Neuronal stem cell (in vitro differentiated cells): ENCODE results near the gene MXRA5. TPM values are rescaled to one million over a fixed set of nuclear protein-coding genes. Genes with fewer than 3 reads are reported as not detected.

Experiments used
- DNase-seq: peaks from one replicate; pipeline ENCODE4 v3.0.0-alpha.2; 2013; ENCODE audit warnings: low spot score
- H2AFZ ChIP-seq: one replicate; pipeline ENCODE4 v1.6.1; 2013; ENCODE audit warnings: mild to moderate bottlenecking, low read length, inconsistent platforms
- H2AK5ac ChIP-seq: 2 replicates; pipeline ENCODE4 v1.6.1; 2013; ENCODE audit warnings: low read depth, mild to moderate bottlenecking, inconsistent platforms, low read length, moderate library complexity, mixed read lengths
- H2BK120ac ChIP-seq: 2 replicates; pipeline ENCODE4 v1.6.1; 2013; ENCODE audit warnings: low read depth, mild to moderate bottlenecking, inconsistent platforms, low read length, moderate library complexity, mixed read lengths
- H2BK12ac ChIP-seq: one replicate; pipeline ENCODE4 v1.6.1; 2013; ENCODE audit warnings: low read length, inconsistent platforms
- H2BK15ac ChIP-seq: 2 replicates; pipeline ENCODE4 v1.6.1; 2013; ENCODE audit warnings: mild to moderate bottlenecking, low read length, inconsistent platforms, mixed read lengths
- H2BK5ac ChIP-seq: one replicate; pipeline ENCODE4 v1.6.1; 2013; ENCODE audit warnings: inconsistent platforms, mild to moderate bottlenecking, low read length, moderate library complexity
- H3K14ac ChIP-seq: one replicate; pipeline ENCODE4 v1.6.1; 2013; ENCODE audit warnings: low read length, inconsistent platforms
- H3K18ac ChIP-seq: 2 replicates; pipeline ENCODE4 v1.6.1; 2013; ENCODE audit warnings: low read length, inconsistent platforms
- H3K23ac ChIP-seq: 2 replicates; pipeline ENCODE4 v1.6.1; 2013; ENCODE audit warnings: low read depth, mild to moderate bottlenecking, mixed read lengths, low read length, inconsistent platforms; ENCODE audit not compliant: poor library complexity
- H3K27ac ChIP-seq: replicated peaks from 3 replicates; pipeline ENCODE4 v1.5.1; 2013; ENCODE audit warnings: low read length, inconsistent platforms
- H3K27me3 ChIP-seq, 3 experiments: 2 replicates each; pipeline ENCODE4 v1.6.1; 2013; ENCODE audit warnings: low read length in 3 of 3, mild to moderate bottlenecking in 2 of 3, inconsistent platforms in 1 of 3, low read depth in 1 of 3, mixed read lengths in 1 of 3, moderate library complexity in 1 of 3; ENCODE audit not compliant: control insufficient read depth in 3 of 3, insufficient read depth in 3 of 3
- H3K36me3 ChIP-seq, 2 donors: replicated peaks in 1 of 2; 2 replicates each; pipeline ENCODE4 v1.6.1; 2013; ENCODE audit warnings: low read length in 2 of 2; ENCODE audit not compliant: control insufficient read depth in 2 of 2, insufficient read depth in 2 of 2
- H3K4ac ChIP-seq: 2 replicates; pipeline ENCODE4 v1.6.1; 2013; ENCODE audit warnings: inconsistent platforms, mild to moderate bottlenecking, low read length, moderate library complexity
- H3K4me1 ChIP-seq, 2 donors: 1 replicate in 1 of 2; 2 replicates in 1 of 2; pipeline ENCODE4 v1.6.1; 2013; ENCODE audit warnings: low read length in 2 of 2, low read depth in 1 of 2; ENCODE audit not compliant: control insufficient read depth in 2 of 2, insufficient read depth in 1 of 2
- H3K4me2 ChIP-seq: one replicate; pipeline ENCODE4 v1.6.1; 2013; ENCODE audit warnings: mild to moderate bottlenecking, low read length, inconsistent platforms; ENCODE audit not compliant: insufficient read depth, poor library complexity, severe bottlenecking
- H3K4me3 ChIP-seq, 2 donors: 2 replicates each; pipeline ENCODE4 v1.5.1; 2013; ENCODE audit warnings: low read length in 2 of 2, mild to moderate bottlenecking in 2 of 2, inconsistent platforms in 1 of 2, moderate library complexity in 1 of 2
- H3K79me1 ChIP-seq: one replicate; pipeline ENCODE4 v1.6.1; 2013; ENCODE audit warnings: low read depth, mild to moderate bottlenecking, inconsistent platforms, low read length, moderate library complexity
- H3K9ac ChIP-seq: one replicate; pipeline ENCODE4 v1.6.1; 2013; ENCODE audit warnings: mild to moderate bottlenecking, low read depth, low read length, inconsistent platforms; ENCODE audit not compliant: poor library complexity
- H3K9me3 ChIP-seq, 2 donors: replicated peaks in 1 of 2; 2 replicates each; pipeline versions ENCODE3 to v1.6.1; 2013; ENCODE audit warnings: low read length in 2 of 2, mild to moderate bottlenecking in 2 of 2, inconsistent platforms in 1 of 2, low read depth in 1 of 2, mixed read lengths in 1 of 2, moderate library complexity in 1 of 2; ENCODE audit not compliant: control insufficient read depth in 2 of 2, insufficient read depth in 1 of 2
- H4K8ac ChIP-seq: one replicate; pipeline ENCODE4 v1.6.1; 2013; ENCODE audit warnings: low read depth, mild to moderate bottlenecking, inconsistent platforms, low read length, moderate library complexity
- H4K91ac ChIP-seq: one replicate; pipeline ENCODE4 v1.6.1; 2013; ENCODE audit warnings: low read length, low read depth, mild to moderate bottlenecking, inconsistent platforms; ENCODE audit not compliant: poor library complexity
- WGBS, 2 donors: extraction: QIAGEN DNeasy Blood & Tissue Kit; methylation state at CpG; one replicate each; pipeline ENCODE4 v1.1.7; 2013; ENCODE audit warnings: missing lambda C conversion rate in 2 of 2, mixed read lengths in 1 of 2; ENCODE audit not compliant: insufficient read length in 2 of 2, insufficient replicate concordance in 1 of 2; ENCODE audit errors: extremely low coverage in 2 of 2; 5-methylcytosine and 5-hydroxymethylcytosine counted together
- polyA plus RNA-seq, 2 experiments: library from polyadenylated mRNA; stranded (reverse); fragments of 200-250 nt; gene quantifications; one replicate each; pipeline ENCODE4 v1.2.3, GENCODE V29; 2013

MXRA5 gene, protein sequence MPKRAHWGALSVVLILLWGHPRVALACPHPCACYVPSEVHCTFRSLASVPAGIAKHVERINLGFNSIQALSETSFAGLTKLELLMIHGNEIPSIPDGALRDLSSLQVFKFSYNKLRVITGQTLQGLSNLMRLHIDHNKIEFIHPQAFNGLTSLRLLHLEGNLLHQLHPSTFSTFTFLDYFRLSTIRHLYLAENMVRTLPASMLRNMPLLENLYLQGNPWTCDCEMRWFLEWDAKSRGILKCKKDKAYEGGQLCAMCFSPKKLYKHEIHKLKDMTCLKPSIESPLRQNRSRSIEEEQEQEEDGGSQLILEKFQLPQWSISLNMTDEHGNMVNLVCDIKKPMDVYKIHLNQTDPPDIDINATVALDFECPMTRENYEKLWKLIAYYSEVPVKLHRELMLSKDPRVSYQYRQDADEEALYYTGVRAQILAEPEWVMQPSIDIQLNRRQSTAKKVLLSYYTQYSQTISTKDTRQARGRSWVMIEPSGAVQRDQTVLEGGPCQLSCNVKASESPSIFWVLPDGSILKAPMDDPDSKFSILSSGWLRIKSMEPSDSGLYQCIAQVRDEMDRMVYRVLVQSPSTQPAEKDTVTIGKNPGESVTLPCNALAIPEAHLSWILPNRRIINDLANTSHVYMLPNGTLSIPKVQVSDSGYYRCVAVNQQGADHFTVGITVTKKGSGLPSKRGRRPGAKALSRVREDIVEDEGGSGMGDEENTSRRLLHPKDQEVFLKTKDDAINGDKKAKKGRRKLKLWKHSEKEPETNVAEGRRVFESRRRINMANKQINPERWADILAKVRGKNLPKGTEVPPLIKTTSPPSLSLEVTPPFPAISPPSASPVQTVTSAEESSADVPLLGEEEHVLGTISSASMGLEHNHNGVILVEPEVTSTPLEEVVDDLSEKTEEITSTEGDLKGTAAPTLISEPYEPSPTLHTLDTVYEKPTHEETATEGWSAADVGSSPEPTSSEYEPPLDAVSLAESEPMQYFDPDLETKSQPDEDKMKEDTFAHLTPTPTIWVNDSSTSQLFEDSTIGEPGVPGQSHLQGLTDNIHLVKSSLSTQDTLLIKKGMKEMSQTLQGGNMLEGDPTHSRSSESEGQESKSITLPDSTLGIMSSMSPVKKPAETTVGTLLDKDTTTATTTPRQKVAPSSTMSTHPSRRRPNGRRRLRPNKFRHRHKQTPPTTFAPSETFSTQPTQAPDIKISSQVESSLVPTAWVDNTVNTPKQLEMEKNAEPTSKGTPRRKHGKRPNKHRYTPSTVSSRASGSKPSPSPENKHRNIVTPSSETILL (N-terminal part only)
- polyA plus RNA-seq (2013, experiment 1 of 2), result 0.91 TPM
- 0.90 TPM for polyA plus RNA-seq (2013, experiment 2 of 2)

GRCh38 chrX:3346501-3347259 lies at the start of gene MXRA5:
MXRA5 (minus strand) TSS chrX:3346652; CDS start chrX:3343833, 2,819 bp downstream.
- no CpG with 5 or more reads among the region's 70 CpGs for WGBS, 2 donors
- peak within 1 kb of the TSS; percentile 51 to 72 for H3K4me3 ChIP-seq
- no peak within 1 kb of the TSS for H2BK5ac ChIP-seq
- peak within 1 kb of the TSS; percentile 44 for H3K9ac ChIP-seq
- H3K27me3 ChIP-seq, result peaks cover 0 to 9% (median 5%) of the 10 kb centered on the region in 3 experiments
- peak within 1 kb of the TSS; percentile 92 for H2AFZ ChIP-seq
- H3K4ac ChIP-seq, result no peak within 1 kb of the TSS
- no peaks in the 10 kb centered on the region for H3K4me1 ChIP-seq
- no peak within 1 kb of the TSS for H4K8ac ChIP-seq
- H3K36me3 ChIP-seq, result no peaks in the 10 kb centered on the region
- H3K18ac ChIP-seq, result peak within 1 kb of the TSS; percentile 57
- H2BK12ac ChIP-seq, result no peak within 1 kb of the TSS
- no peak within 1 kb of the TSS for H4K91ac ChIP-seq
- H2BK15ac ChIP-seq, result no peak within 1 kb of the TSS
- H3K4me2 ChIP-seq, result peak within 1 kb of the TSS; percentile 50
- no peak within 1 kb of the TSS for H3K14ac ChIP-seq
- H3K79me1 ChIP-seq, result no peaks in the 10 kb centered on the region
- DNase-seq, result peak; percentile 21
- no peak within 1 kb of the TSS for H2BK120ac ChIP-seq
- H3K9me3 ChIP-seq, result no peaks in the 10 kb centered on the region
- peak within 1 kb of the TSS; percentile 54 for H3K27ac ChIP-seq
- H3K23ac ChIP-seq, result no peak within 1 kb of the TSS
- no peak within 1 kb of the TSS for H2AK5ac ChIP-seq

- Histone ChIP-seq H3K79me1 (no peaks in the 10 kb centered on the region), H3K9me3 (no peaks in the 10 kb centered on the region), H2AFZ (no peak overlapping the region), H3K4me2 (no peak overlapping the region), H3K27me3 (no peaks in the 10 kb centered on the region), H2BK15ac (no peak overlapping the region), H3K9ac (no peak overlapping the region), H3K4me1 (no peaks in the 10 kb centered on the region), H2BK12ac (no peak overlapping the region), H3K36me3 (no peaks in the 10 kb centered on the region), H3K14ac (no peak overlapping the region), H2BK5ac (no peak overlapping the region), H3K23ac (no peak overlapping the region), H4K91ac (no peak overlapping the region), H3K4me3 (no peak overlapping the region), H4K8ac (no peak overlapping the region), H2AK5ac (no peak overlapping the region), H2BK120ac (no peak overlapping the region), H3K27ac (no peak overlapping the region), H3K18ac (no peak overlapping the region), H3K4ac (no peak overlapping the region)
- no CpG with 5 or more reads among the region's 7 CpGs for WGBS, 2 donors
- no peak for DNase-seq
Measured at GRCh38 chrX:3393581-3394111, 47.2 kb upstream of the MXRA5 start.

DNA sequence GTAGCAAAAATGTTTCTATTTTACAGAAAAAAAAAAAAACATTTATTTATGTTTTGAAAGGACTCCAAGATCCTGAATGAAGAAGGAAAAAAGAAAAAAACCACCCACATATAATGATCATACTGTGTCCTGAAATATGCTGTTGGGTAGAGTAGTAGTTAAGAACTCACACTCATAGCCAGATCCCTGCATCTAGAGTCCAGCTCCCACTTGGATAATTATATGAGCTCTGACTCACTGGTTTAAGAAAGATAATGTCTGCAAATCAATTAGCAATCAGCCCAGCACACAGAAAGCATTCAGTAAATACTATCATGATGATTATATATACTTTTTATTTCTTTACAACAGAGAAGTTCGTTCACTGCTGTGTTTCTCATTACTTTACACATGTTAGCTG lies 46.7 kb upstream of the MXRA5 start:
- Histone ChIP-seq H2AFZ (no peak overlapping the region), H3K27me3 (no peaks in the 10 kb centered on the region), H3K36me3 (no peaks in the 10 kb centered on the region), H2BK12ac (no peak overlapping the region), H3K9ac (no peak overlapping the region), H3K4me2 (no peak overlapping the region), H2AK5ac (no peak overlapping the region), H3K4ac (no peak overlapping the region), H3K9me3 (no peaks in the 10 kb centered on the region), H2BK120ac (no peak overlapping the region), H4K91ac (no peak overlapping the region), H3K27ac (no peak overlapping the region), H3K14ac (no peak overlapping the region), H2BK15ac (no peak overlapping the region), H3K4me3 (no peak overlapping the region), H3K18ac (no peak overlapping the region), H4K8ac (no peak overlapping the region), H3K23ac (no peak overlapping the region), H2BK5ac (no peak overlapping the region), H3K79me1 (no peaks in the 10 kb centered on the region), H3K4me1 (no peaks in the 10 kb centered on the region)
- no peak for DNase-seq
- no CpG with 5 or more reads among the region's 1 CpG for WGBS, 2 donors
